Keratinocyte (primary cell): Measurements from ENCODE around the gene RNF144A. TPM values are rescaled to one million over a fixed set of nuclear protein-coding genes. Genes with fewer than 3 reads are reported as not detected.

Experiments used
- DNase-seq: peaks from one replicate; pipeline ENCODE4 v3.0.0-alpha.2; 2011; ENCODE audit warnings: low read depth, missing footprints, low spot score
- FAIRE-seq: peaks from 2 replicates; lab custom pipeline; 2011; peaks lifted over from hg19 to GRCh38; lab: Jason Lieb, UNC
- H2AFZ ChIP-seq: 2 replicates; pipeline ENCODE4 v1.6.0; 2012; ENCODE audit warnings: low read length, control low read depth, inconsistent platforms; ENCODE audit not compliant: control insufficient read depth
- H3K27ac ChIP-seq: 2 replicates; pipeline ENCODE4 v1.5.1; 2011; ENCODE audit warnings: low read length; ENCODE audit not compliant: control insufficient read depth, insufficient read depth
- H3K27me3 ChIP-seq: 3 replicates; pipeline ENCODE4 v1.6.0; 2011; ENCODE audit warnings: low read length; ENCODE audit not compliant: control insufficient read depth, insufficient read depth; ENCODE audit errors: extremely low read depth
- H3K36me3 ChIP-seq, 2 experiments: 2 replicates in 1 of 2; 3 replicates in 1 of 2; pipeline ENCODE4 v1.5.1; 2011; ENCODE audit warnings: low read length in 2 of 2, mild to moderate bottlenecking in 1 of 2; ENCODE audit not compliant: control insufficient read depth in 2 of 2, insufficient read depth in 2 of 2; ENCODE audit errors: extremely low read depth in 1 of 2
- H3K4me1 ChIP-seq: 3 replicates; pipeline ENCODE4 v1.5.1; 2011; ENCODE audit warnings: low read length; ENCODE audit not compliant: control insufficient read depth, insufficient read depth; ENCODE audit errors: extremely low read depth
- H3K4me2 ChIP-seq: 3 replicates; pipeline ENCODE4 v1.6.0; 2011; ENCODE audit warnings: low read depth, low read length; ENCODE audit not compliant: control insufficient read depth, insufficient read depth; ENCODE audit errors: extremely low read depth
- H3K4me3 ChIP-seq, 3 experiments: fragments of 200-600 bp in 1 of 3; sonication (generic) in 1 of 3; 2 replicates in 2 of 3; 3 replicates in 1 of 3; pipeline ENCODE4 v1.5.1; 2011 to 2016; ENCODE audit warnings: low read length in 3 of 3, mild to moderate bottlenecking in 3 of 3, control low read depth in 2 of 3, inconsistent platforms in 1 of 3, low read depth in 1 of 3, mixed read lengths in 1 of 3, mixed run types in 1 of 3, moderate library complexity in 1 of 3; ENCODE audit not compliant: control insufficient read depth in 2 of 3, insufficient read depth in 2 of 3; ENCODE audit errors: extremely low read depth in 1 of 3
- H3K79me2 ChIP-seq: 2 replicates; pipeline ENCODE4 v1.6.0; 2012; ENCODE audit warnings: low read length; ENCODE audit not compliant: control insufficient read depth, insufficient read depth
- H3K9ac ChIP-seq: 3 replicates; pipeline ENCODE4 v1.6.0; 2011; ENCODE audit warnings: low read length; ENCODE audit not compliant: control insufficient read depth, insufficient read depth; ENCODE audit errors: extremely low read depth
- H3K9me1 ChIP-seq: 3 replicates; pipeline ENCODE4 v1.6.0; 2011; ENCODE audit warnings: low read length; ENCODE audit not compliant: control insufficient read depth, insufficient read depth; ENCODE audit errors: extremely low read depth
- H3K9me3 ChIP-seq: 2 replicates; pipeline ENCODE4 v1.5.1; 2012; ENCODE audit warnings: low read depth, low read length; ENCODE audit not compliant: control insufficient read depth
- H4K20me1 ChIP-seq: 3 replicates; pipeline ENCODE4 v1.6.0; 2011; ENCODE audit warnings: low read length; ENCODE audit not compliant: control insufficient read depth, insufficient read depth; ENCODE audit errors: extremely low read depth
- CTCF ChIP-seq, 3 experiments: IDR thresholded peaks in 1 of 3; conservative IDR thresholded peaks in 1 of 3; optimal IDR thresholded peaks in 1 of 3; 2 replicates in 2 of 3; 3 replicates in 1 of 3; pipeline versions ENCODE3 to v1.5.1; 2011; ENCODE audit warnings: low read length in 3 of 3, mild to moderate bottlenecking in 3 of 3, moderate library complexity in 2 of 3, control low read depth in 1 of 3, inconsistent platforms in 1 of 3; ENCODE audit not compliant: insufficient read depth in 2 of 3; ENCODE audit errors: extremely low read depth in 1 of 3
- EZH2 ChIP-seq: IDR thresholded peaks from one replicate; pipeline ENCODE4 v1.6.1; 2012; ENCODE audit warnings: inconsistent platforms, mild to moderate bottlenecking, low read length, moderate library complexity
- dilution Hi-C: fragments of 300-500 bp; cut with MboI; formaldehyde crosslinking; loops from one replicate; pipeline ENCODE4 v1.7.0; 2020; ENCODE audit warnings: low sequenced_read_pairs; ENCODE audit not compliant: extremely low pct_ligation_motif_present
- polyA plus RNA-seq, 5 experiments: library from polyadenylated mRNA; depleted of rRNA in 3 of 5; stranded (reverse) in 3 of 5; stranded (forward) in 1 of 5; unstranded in 1 of 5; fragments of >200 nt; gene quantifications; 1 replicate in 1 of 5; 2 replicates in 3 of 5; 3 replicates in 1 of 5; pipeline versions ENCODE4 v1.2.1 to v1.2.3, GENCODE V29; 2011 to 2012; ENCODE audit warnings: missing spikeins in 2 of 5, low read depth in 1 of 5, low replicate concordance in 1 of 5

The RNF144A gene
- polyA plus RNA-seq, 1 donor (not counting 4 experiments of a cell fraction or from before 2014, with no cell fraction given), result 1.4 TPM

- H2AFZ ChIP-seq, result no peak overlapping the region
- TF ChIP-seq EZH2 (no peak), CTCF (optimal IDR thresholded peaks at IDR 0.05 in 1 of 3, IDR thresholded peaks at IDR 0.05 in 1 of 3, conservative IDR thresholded peaks at IDR 0.05 in 1 of 3; ENCODE audit: extremely low read depth in 1 of 3, insufficient read depth in 2 of 3, low read length in 3 of 3) (no peak)
- H3K9me3 ChIP-seq, result no peaks in the 10 kb centered on the region
- H3K36me3 ChIP-seq, result no peaks in the 10 kb centered on the region
- H3K9ac ChIP-seq, result no peak overlapping the region
- peaks cover 3% of the 10 kb centered on the region for H3K27me3 ChIP-seq
- no peaks in the 10 kb centered on the region for H4K20me1 ChIP-seq
- DNase-seq, result no peak
- no peaks in the 10 kb centered on the region for H3K79me2 ChIP-seq
- peaks cover 7% of the 10 kb centered on the region for H3K4me1 ChIP-seq
- dilution Hi-C loops, result no loop called here
- FAIRE-seq, result no peak
- no peak overlapping the region for H3K4me2 ChIP-seq
- no peak overlapping the region for H3K27ac ChIP-seq
- H3K9me1 ChIP-seq, result no peaks in the 10 kb centered on the region
- no peak overlapping the region for H3K4me3 ChIP-seq
These were observed 99.5 kb downstream of the RNF144A start for GRCh38 chr2:7016601-7017211.

- TF ChIP-seq CTCF (optimal IDR thresholded peaks at IDR 0.05 in 1 of 3, IDR thresholded peaks at IDR 0.05 in 1 of 3, conservative IDR thresholded peaks at IDR 0.05 in 1 of 3; ENCODE audit: extremely low read depth in 1 of 3, insufficient read depth in 2 of 3, low read length in 3 of 3), result no peak
- no peak for TF ChIP-seq EZH2
- Histone ChIP-seq H3K9ac (no peak overlapping the region), H3K79me2 (no peaks in the 10 kb centered on the region), H3K4me2 (no peak overlapping the region), H3K4me3 (no peak overlapping the region), H2AFZ (no peak overlapping the region), H3K9me1 (no peaks in the 10 kb centered on the region), H4K20me1 (no peaks in the 10 kb centered on the region), H3K27me3 (peaks cover 3% of the 10 kb centered on the region), H3K27ac (no peak overlapping the region), H3K4me1 (peaks cover 7% of the 10 kb centered on the region), H3K36me3 (no peaks in the 10 kb centered on the region), H3K9me3 (no peaks in the 10 kb centered on the region)
- FAIRE-seq (no peak), DNase-seq (no peak)
- dilution Hi-C loops, result no loop called here
These were observed 100.6 kb downstream of the RNF144A start for GRCh38 chr2:7017671-7018281.
